NB4 (cell line): Measurements from ENCODE around the gene PLA2R1.

Experiments
- MYC ChIP-seq: IDR thresholded peaks from 2 replicates; pipeline ENCODE4 v1.6.1; 2011; ENCODE audit warnings: low read depth, low read length
- POLR2A ChIP-seq: IDR thresholded peaks from 2 replicates; pipeline ENCODE4 v1.6.1; 2011; ENCODE audit warnings: mild to moderate bottlenecking; ENCODE audit not compliant: insufficient read length; ENCODE audit errors: extremely low read depth
- TF ChIP-seq, protein P1 (sequence below): IDR thresholded peaks from one replicate; pipeline ENCODE4 v1.5.1; 2012; ENCODE audit warnings: low read depth, low read length
- TF ChIP-seq, protein P2 (sequence below): IDR thresholded peaks from 2 replicates; pipeline ENCODE4 v1.6.1; 2011; ENCODE audit warnings: low read depth, low read length

DNA sequence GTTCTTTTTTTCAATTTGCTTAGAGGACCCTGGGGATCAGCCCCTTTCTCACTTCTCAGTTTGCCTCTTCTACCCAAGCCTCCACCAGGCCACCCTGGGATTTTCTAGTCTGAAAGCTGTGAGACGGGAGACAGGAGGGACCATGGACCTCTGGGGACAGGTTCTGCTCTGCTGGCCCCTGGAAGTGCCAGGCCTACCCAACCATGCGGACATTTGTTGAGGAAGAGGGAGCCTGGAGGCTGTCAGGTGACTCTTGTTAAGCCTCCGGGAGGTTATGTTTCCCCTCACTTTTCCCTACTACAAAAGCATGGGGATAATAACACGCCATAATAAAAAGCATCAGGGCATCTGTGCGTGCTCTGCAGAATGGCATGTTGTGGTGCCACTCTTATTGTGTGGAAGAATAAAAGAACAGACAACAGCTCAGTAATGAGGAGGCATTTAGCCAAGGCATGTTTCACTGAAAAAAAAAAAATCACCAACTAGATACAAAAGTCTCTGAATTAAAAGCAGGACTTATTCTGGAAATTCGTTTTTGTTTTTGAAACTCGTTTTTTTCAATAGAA lies 48.3 kb upstream of the PLA2R1 start:
- TF ChIP-seq, protein P1, sequence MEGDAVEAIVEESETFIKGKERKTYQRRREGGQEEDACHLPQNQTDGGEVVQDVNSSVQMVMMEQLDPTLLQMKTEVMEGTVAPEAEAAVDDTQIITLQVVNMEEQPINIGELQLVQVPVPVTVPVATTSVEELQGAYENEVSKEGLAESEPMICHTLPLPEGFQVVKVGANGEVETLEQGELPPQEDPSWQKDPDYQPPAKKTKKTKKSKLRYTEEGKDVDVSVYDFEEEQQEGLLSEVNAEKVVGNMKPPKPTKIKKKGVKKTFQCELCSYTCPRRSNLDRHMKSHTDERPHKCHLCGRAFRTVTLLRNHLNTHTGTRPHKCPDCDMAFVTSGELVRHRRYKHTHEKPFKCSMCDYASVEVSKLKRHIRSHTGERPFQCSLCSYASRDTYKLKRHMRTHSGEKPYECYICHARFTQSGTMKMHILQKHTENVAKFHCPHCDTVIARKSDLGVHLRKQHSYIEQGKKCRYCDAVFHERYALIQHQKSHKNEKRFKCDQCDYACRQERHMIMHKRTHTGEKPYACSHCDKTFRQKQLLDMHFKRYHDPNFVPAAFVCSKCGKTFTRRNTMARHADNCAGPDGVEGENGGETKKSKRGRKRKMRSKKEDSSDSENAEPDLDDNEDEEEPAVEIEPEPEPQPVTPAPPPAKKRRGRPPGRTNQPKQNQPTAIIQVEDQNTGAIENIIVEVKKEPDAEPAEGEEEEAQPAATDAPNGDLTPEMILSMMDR: no peak
- TF ChIP-seq POLR2A: no peak
- TF ChIP-seq, protein P2, sequence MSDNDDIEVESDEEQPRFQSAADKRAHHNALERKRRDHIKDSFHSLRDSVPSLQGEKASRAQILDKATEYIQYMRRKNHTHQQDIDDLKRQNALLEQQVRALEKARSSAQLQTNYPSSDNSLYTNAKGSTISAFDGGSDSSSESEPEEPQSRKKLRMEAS: no peak
- no peak for TF ChIP-seq MYC
